ENCODE measurements around the gene GOLGA1. TPM values are rescaled to one million over a fixed set of nuclear protein-coding genes. Genes with fewer than 3 reads are reported as not detected.

Gene GOLGA1
- polyA plus RNA-seq, 1 donor (not counting 4 experiments of a cell fraction or from before 2014, with no cell fraction given), result 7.4 TPM

DNA sequence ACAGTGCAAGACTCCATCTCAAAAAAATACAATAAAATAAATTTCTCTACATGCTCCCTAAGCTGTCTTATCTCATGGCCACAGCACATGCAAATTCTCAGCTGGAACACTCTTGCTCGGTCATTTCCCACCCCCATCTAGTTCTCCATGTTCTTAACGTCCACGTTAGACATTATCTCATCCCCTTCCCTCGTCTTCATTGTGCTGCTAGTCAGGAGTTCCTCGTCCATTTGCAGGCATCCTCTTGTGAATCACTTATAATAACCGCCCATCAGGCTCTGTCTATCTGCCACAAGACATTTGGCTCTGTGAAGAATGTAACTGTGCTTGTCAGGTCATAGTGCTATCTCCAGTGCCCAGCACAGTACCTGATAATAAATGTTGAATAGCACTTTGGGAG lies 32.9 kb upstream of the GOLGA1 start:
- Histone ChIP-seq H3K27ac (ENCODE audit: control insufficient read depth, insufficient read depth, low read length) (no peak overlapping the region), H3K27me3 (ENCODE audit: control insufficient read depth, extremely low read depth, insufficient read depth, low read length) (no peaks in the 10 kb centered on the region), H3K36me3 (ENCODE audit: control insufficient read depth in 2 of 2, extremely low read depth in 1 of 2, insufficient read depth in 2 of 2, low read length in 2 of 2) (peaks cover 0 to 2% of the 10 kb centered on the region in 2 experiments), H3K4me3 (ENCODE audit: control insufficient read depth in 2 of 3, extremely low read depth in 1 of 3, insufficient read depth in 2 of 3, low read depth in 1 of 3, low read length in 3 of 3) (no peak overlapping the region), H2AFZ (ENCODE audit: control insufficient read depth, low read length) (no peak overlapping the region), H4K20me1 (ENCODE audit: control insufficient read depth, extremely low read depth, insufficient read depth, low read length) (no peaks in the 10 kb centered on the region), H3K9me1 (ENCODE audit: control insufficient read depth, extremely low read depth, insufficient read depth, low read length) (no peaks in the 10 kb centered on the region), H3K9me3 (ENCODE audit: control insufficient read depth, low read depth, low read length) (no peaks in the 10 kb centered on the region), H3K79me2 (ENCODE audit: control insufficient read depth, insufficient read depth, low read length) (no peaks in the 10 kb centered on the region), H3K4me1 (ENCODE audit: control insufficient read depth, extremely low read depth, insufficient read depth, low read length) (no peaks in the 10 kb centered on the region), H3K4me2 (ENCODE audit: control insufficient read depth, extremely low read depth, insufficient read depth, low read depth, low read length) (no peak overlapping the region), H3K9ac (ENCODE audit: control insufficient read depth, extremely low read depth, insufficient read depth, low read length) (no peak overlapping the region)
- TF ChIP-seq, protein P1, sequence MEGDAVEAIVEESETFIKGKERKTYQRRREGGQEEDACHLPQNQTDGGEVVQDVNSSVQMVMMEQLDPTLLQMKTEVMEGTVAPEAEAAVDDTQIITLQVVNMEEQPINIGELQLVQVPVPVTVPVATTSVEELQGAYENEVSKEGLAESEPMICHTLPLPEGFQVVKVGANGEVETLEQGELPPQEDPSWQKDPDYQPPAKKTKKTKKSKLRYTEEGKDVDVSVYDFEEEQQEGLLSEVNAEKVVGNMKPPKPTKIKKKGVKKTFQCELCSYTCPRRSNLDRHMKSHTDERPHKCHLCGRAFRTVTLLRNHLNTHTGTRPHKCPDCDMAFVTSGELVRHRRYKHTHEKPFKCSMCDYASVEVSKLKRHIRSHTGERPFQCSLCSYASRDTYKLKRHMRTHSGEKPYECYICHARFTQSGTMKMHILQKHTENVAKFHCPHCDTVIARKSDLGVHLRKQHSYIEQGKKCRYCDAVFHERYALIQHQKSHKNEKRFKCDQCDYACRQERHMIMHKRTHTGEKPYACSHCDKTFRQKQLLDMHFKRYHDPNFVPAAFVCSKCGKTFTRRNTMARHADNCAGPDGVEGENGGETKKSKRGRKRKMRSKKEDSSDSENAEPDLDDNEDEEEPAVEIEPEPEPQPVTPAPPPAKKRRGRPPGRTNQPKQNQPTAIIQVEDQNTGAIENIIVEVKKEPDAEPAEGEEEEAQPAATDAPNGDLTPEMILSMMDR (optimal IDR thresholded peaks at IDR 0.05 in 1 of 3, IDR thresholded peaks at IDR 0.05 in 1 of 3, conservative IDR thresholded peaks at IDR 0.05 in 1 of 3; ENCODE audit: extremely low read depth in 1 of 3, insufficient read depth in 2 of 3, low read length in 3 of 3), result no peak
- no peak for TF ChIP-seq EZH2 (IDR thresholded peaks at IDR 0.05; ENCODE audit: low read length)
- DNase-seq (ENCODE audit: low read depth, low spot score), result no peak
- no peak for FAIRE-seq
- dilution Hi-C loops (cut with MboI; ENCODE audit: extremely low pct_ligation_motif_present, low sequenced_read_pairs), result no loop called here

DNA sequence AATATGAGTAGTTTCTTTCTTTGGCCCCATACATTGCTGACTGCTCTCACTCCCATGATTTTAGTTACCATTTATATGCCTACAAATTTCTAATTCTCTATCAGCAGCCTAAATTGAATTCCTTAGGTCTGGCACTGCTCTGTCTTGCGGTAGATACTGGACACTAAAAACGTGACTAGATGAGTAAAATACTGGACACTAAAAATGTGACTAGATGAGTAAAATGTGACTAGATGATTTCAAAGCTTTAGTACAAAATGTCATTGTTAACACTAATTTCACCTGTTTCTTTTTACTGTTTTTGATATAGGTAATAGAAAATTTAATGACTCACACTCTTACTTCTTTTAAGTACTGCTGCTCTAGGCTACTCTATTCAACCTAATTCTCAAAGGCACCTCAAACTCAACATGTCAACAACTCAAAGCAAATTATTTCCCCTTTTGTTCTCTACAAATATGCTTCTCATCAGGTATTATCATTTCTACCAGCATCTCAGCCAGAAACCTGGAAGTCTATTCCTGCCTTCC lies 31.4 kb upstream of the GOLGA1 start:
- FAIRE-seq (no peak), DNase-seq (ENCODE audit: low read depth, low spot score) (no peak)
- Histone ChIP-seq H3K27me3 (ENCODE audit: control insufficient read depth, extremely low read depth, insufficient read depth, low read length) (no peaks in the 10 kb centered on the region), H3K36me3 (ENCODE audit: control insufficient read depth in 2 of 2, extremely low read depth in 1 of 2, insufficient read depth in 2 of 2, low read length in 2 of 2) (peaks cover 0 to under 1% of the 10 kb centered on the region in 2 experiments), H3K4me1 (ENCODE audit: control insufficient read depth, extremely low read depth, insufficient read depth, low read length) (no peaks in the 10 kb centered on the region), H3K9me3 (ENCODE audit: control insufficient read depth, low read depth, low read length) (no peaks in the 10 kb centered on the region), H3K9me1 (ENCODE audit: control insufficient read depth, extremely low read depth, insufficient read depth, low read length) (no peaks in the 10 kb centered on the region), H3K27ac (ENCODE audit: control insufficient read depth, insufficient read depth, low read length) (no peak overlapping the region), H3K79me2 (ENCODE audit: control insufficient read depth, insufficient read depth, low read length) (no peaks in the 10 kb centered on the region), H3K4me2 (ENCODE audit: control insufficient read depth, extremely low read depth, insufficient read depth, low read depth, low read length) (no peak overlapping the region), H3K9ac (ENCODE audit: control insufficient read depth, extremely low read depth, insufficient read depth, low read length) (no peak overlapping the region), H2AFZ (ENCODE audit: control insufficient read depth, low read length) (no peak overlapping the region), H4K20me1 (ENCODE audit: control insufficient read depth, extremely low read depth, insufficient read depth, low read length) (no peaks in the 10 kb centered on the region), H3K4me3 (ENCODE audit: control insufficient read depth in 2 of 3, extremely low read depth in 1 of 3, insufficient read depth in 2 of 3, low read depth in 1 of 3, low read length in 3 of 3) (no peak overlapping the region)
- TF ChIP-seq EZH2 (IDR thresholded peaks at IDR 0.05; ENCODE audit: low read length), result no peak
- TF ChIP-seq, protein P1 (optimal IDR thresholded peaks at IDR 0.05 in 1 of 3, IDR thresholded peaks at IDR 0.05 in 1 of 3, conservative IDR thresholded peaks at IDR 0.05 in 1 of 3; ENCODE audit: extremely low read depth in 1 of 3, insufficient read depth in 2 of 3, low read length in 3 of 3), result no peak
- dilution Hi-C loops (cut with MboI; ENCODE audit: extremely low pct_ligation_motif_present, low sequenced_read_pairs), result no loop called here
